GM23338 (cell line): ENCODE data around the gene HOXA3. TPM values are rescaled to one million over a fixed set of nuclear protein-coding genes. Genes with fewer than 3 reads are reported as not detected.
A peak's percentile ranks its signal among the peaks of the same experiment; 100 is the strongest.

ENCODE experiments used
- ATAC-seq: fragments of 200-7000 bp; cut with Tn5 transposase; 3 replicates; pipeline ENCODE4 v1.9.1; 2020
- DNase-seq: peaks from one replicate; pipeline ENCODE4 v3.0.0-alpha.2; 2015; ENCODE audit warnings: low spot score
- H2AFZ ChIP-seq: fragments of 200-600 bp; sonication (generic); 2 replicates; pipeline ENCODE4 v1.8.0; 2016; ENCODE audit warnings: antibody characterized with exemption, mild to moderate bottlenecking, moderate library complexity
- H3F3A ChIP-seq: fragments of 200-600 bp; sonication (generic); replicated peaks from 2 replicates; pipeline ENCODE4 v1.8.0; 2017; ENCODE audit warnings: antibody characterized with exemption, mixed run types, low read depth
- H3K27ac ChIP-seq: fragments of 200-600 bp; sonication (generic); 2 replicates; pipeline ENCODE4 v1.6.1; 2016; ENCODE audit warnings: low read depth
- H3K27me3 ChIP-seq: fragments of 200-600 bp; sonication (generic); 2 replicates; pipeline ENCODE4 v1.8.0; 2016; ENCODE audit warnings: mild to moderate bottlenecking, mixed run types, moderate library complexity; ENCODE audit not compliant: insufficient read depth
- H3K36me3 ChIP-seq: fragments of 200-600 bp; sonication (generic); 2 replicates; pipeline ENCODE4 v1.8.0; 2016; ENCODE audit warnings: mild to moderate bottlenecking; ENCODE audit not compliant: insufficient read depth
- H3K4me1 ChIP-seq: fragments of 200-600 bp; sonication (generic); 2 replicates; pipeline ENCODE4 v1.8.0; 2016; ENCODE audit warnings: mild to moderate bottlenecking, moderate library complexity; ENCODE audit not compliant: insufficient read depth
- H3K4me2 ChIP-seq: fragments of 200-600 bp; sonication (generic); 2 replicates; pipeline ENCODE4 v1.7.1; 2017; ENCODE audit warnings: mixed run types
- H3K4me3 ChIP-seq: fragments of 200-600 bp; sonication (generic); 2 replicates; pipeline ENCODE4 v1.6.1; 2016; ENCODE audit warnings: mixed run types
- H3K79me2 ChIP-seq: fragments of 200-600 bp; sonication (generic); replicated peaks from 2 replicates; pipeline ENCODE4 v1.8.0; 2017; ENCODE audit warnings: mild to moderate bottlenecking; ENCODE audit not compliant: insufficient read depth
- H3K9me2 ChIP-seq: fragments of 200-600 bp; sonication (generic); 2 replicates; pipeline ENCODE4 v1.8.0; 2017; ENCODE audit not compliant: insufficient read depth
- H4K20me1 ChIP-seq: fragments of 200-600 bp; sonication (generic); replicated peaks from 2 replicates; pipeline ENCODE4 v1.8.0; 2017; ENCODE audit warnings: mild to moderate bottlenecking; ENCODE audit not compliant: insufficient read depth
- H3K27ac Mint-ChIP-seq: 2 replicates; pipeline ENCODE4 v1.8.0; 2020; ENCODE audit warnings: inconsistent platforms, mild to moderate bottlenecking, moderate library complexity, mixed read lengths
- H3K27me3 Mint-ChIP-seq: 3 replicates; pipeline ENCODE4 v1.8.0; 2022; ENCODE audit warnings: low read depth, mild to moderate bottlenecking, moderate library complexity, mixed read lengths, inconsistent platforms; ENCODE audit not compliant: insufficient read depth, poor library complexity
- H3K36me3 Mint-ChIP-seq: 3 replicates; pipeline ENCODE4 v1.8.0; 2021; ENCODE audit warnings: low read depth, mild to moderate bottlenecking, inconsistent platforms, moderate library complexity, mixed read lengths
- H3K4me1 Mint-ChIP-seq: 3 replicates; pipeline ENCODE4 v1.8.0; 2020; ENCODE audit warnings: mild to moderate bottlenecking, inconsistent platforms, mixed read lengths
- H3K4me3 Mint-ChIP-seq: 3 replicates; pipeline ENCODE4 v1.8.0; 2021; ENCODE audit warnings: moderate library complexity, mild to moderate bottlenecking, inconsistent platforms, mixed read lengths
- H3K9me3 Mint-ChIP-seq: 3 replicates; pipeline ENCODE4 v1.8.0; 2020; ENCODE audit warnings: moderate library complexity, mild to moderate bottlenecking, inconsistent platforms, mixed read lengths
- EZH2 ChIP-seq: fragments of 200-600 bp; sonication (generic); IDR thresholded peaks from one replicate; pipeline ENCODE4 v1.8.0; 2017; ENCODE audit warnings: antibody characterized with exemption, mild to moderate bottlenecking, low read depth; ENCODE audit not compliant: unreplicated experiment
- EZH2phosphoT487 ChIP-seq: fragments of 200-600 bp; sonication (generic); IDR thresholded peaks from one replicate; pipeline ENCODE4 v1.8.1; 2018; ENCODE audit warnings: antibody characterized with exemption; ENCODE audit not compliant: unreplicated experiment
- STAT1 ChIP-seq: IDR thresholded peaks from one replicate; pipeline ENCODE4 v1.6.1; 2016; ENCODE audit warnings: antibody characterized with exemption; ENCODE audit not compliant: unreplicated experiment
- polyA plus RNA-seq: library from polyadenylated mRNA; unstranded; fragments of >200 nt; fragmentation: Nextera tagmentation; extraction: Ambion mirVana; gene quantifications from 2 replicates; pipeline ENCODE4 v1.2.1, GENCODE V29; 2016
- total RNA-seq: library from RNA; depleted of rRNA; stranded (reverse); fragments of >200 nt; shearing (Covaris generic); gene quantifications from 2 replicates; pipeline ENCODE4 v1.2.3, GENCODE V29; 2014
- TF ChIP-seq, protein P1 (sequence below): IDR thresholded peaks from 2 replicates; pipeline ENCODE4 v1.6.1; 2016; ENCODE audit warnings: antibody characterized with exemption

The HOXA3 gene
- total and polyA plus RNA-seq, 2 experiments from 2014 or later: not detected

DNA sequence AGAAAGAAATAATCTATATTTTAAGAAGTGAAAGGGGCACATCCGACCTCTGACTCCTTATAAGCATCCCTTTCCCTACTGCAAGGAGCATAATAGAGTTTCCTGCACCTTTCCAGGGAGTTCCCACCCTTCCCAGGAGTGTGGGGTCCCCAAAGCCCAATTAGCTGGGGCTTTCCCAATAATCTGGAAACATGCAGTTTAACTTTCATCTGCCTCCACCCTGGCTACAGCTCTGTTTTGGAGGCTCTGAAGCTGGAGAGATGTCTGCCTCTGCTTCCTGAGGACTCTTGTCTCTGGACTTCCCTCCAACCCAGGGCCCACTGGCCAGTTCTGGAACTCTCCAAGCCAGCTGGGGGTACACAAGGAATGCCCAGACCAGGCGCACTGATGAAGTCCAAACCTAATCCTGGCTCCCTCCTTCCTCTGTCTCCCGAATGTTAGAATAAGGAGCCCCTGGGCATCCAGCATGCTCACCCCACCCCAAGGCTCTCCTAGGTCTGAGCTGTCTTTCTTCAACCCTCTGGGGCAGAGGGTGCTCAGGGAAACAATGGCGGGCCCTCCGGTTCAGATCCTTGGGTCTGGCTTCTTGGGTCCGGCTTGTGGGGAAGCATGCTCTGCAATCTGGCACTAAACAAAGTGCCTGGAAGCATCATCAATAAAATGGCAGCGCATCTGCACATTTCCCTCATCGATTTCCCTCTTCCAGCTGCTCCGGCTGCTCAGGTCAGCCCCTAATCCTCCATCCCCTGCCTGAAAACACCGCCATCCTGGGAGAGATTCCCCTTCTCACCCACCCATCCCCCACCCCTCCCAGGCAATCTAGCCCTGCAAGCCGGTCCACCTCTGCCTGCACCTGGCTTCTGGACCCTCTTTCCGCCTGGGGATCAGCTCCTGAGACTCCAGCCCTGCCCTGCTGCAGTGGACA, 35.2 kb downstream of the HOXA3 start:
- peaks cover 95% of the 10 kb centered on the region for H3K27me3 Mint-ChIP-seq
- DNase-seq: peak; percentile 75
- H2AFZ ChIP-seq: no peak overlapping the region

DNA sequence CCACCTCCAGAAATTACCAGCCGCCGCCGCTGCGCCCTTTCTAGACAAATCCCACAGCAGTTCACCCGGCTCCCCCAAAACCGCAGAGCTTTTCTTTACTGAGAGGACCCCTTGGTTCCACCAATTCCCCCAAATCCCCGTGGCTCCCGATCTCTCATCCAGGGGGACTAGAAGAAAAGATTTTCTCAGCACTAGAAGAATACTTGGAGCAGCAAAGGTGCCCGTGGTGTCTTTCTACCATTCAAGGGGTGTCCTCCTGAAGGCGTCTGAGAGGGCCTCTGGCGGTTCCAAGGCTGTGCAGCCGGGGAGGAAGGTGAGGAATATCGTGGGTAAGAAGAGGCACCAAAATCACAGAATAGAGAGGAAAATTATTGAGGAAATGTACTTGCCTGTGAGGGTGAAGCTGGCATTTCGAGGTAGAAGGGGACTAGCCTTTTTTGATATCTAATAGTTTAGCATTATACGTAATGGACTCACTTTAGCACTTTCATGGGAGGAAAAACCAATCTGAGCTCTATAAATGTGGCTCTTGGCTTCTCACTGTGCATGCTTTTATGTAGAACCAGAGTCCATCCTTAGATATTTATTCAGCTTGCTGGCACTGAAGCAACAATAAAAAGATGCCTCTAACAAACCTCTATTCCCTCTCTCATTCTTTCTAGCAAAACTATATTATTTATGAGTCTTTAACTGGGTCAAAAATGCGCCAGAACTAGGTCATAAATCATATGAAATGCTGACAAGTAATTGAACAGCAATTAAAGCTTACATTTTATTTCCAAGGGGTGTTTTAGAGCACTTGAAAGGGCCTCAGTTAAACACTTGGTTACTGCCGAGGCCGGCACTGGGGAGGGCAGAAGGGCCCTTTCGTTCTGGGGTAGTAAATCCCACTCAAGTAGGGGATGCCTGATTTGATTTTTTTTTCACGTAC, 36.1 kb downstream of the HOXA3 start:
- Mint-ChIP-seq H3K4me1 (peaks cover 9% of the 10 kb centered on the region), H3K9me3 (peaks cover 8% of the 10 kb centered on the region; the same call in 2 of the 3 replicates), H3K27ac (no peak overlapping the region), H3K36me3 (no peaks in the 10 kb centered on the region), H3K27me3 (peaks cover 95% of the 10 kb centered on the region), H3K4me3 (no peak overlapping the region)
- Histone ChIP-seq H3K36me3 (no peaks in the 10 kb centered on the region), H3K79me2 (no peaks in the 10 kb centered on the region), H3K9me2 (no peaks in the 10 kb centered on the region), H3F3A (peaks cover 48% of the 10 kb centered on the region), H3K27ac (no peak overlapping the region), H3K4me3 (no peak overlapping the region), H2AFZ (no peak overlapping the region), H4K20me1 (peaks cover 67% of the 10 kb centered on the region), H3K4me2 (no peak overlapping the region), H3K27me3 (peaks cover 97% of the 10 kb centered on the region), H3K4me1 (peaks cover 31% of the 10 kb centered on the region)
- TF ChIP-seq EZH2 (peak; percentile 98), STAT1 (no peak)
- TF ChIP-seq, protein P1, sequence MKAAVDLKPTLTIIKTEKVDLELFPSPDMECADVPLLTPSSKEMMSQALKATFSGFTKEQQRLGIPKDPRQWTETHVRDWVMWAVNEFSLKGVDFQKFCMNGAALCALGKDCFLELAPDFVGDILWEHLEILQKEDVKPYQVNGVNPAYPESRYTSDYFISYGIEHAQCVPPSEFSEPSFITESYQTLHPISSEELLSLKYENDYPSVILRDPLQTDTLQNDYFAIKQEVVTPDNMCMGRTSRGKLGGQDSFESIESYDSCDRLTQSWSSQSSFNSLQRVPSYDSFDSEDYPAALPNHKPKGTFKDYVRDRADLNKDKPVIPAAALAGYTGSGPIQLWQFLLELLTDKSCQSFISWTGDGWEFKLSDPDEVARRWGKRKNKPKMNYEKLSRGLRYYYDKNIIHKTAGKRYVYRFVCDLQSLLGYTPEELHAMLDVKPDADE: no peak
- DNase-seq (no peak), ATAC-seq (no peak)

More for the DNA sequence above, 35.2 kb downstream of the HOXA3 start:
- no peak overlapping the region for H3K27ac ChIP-seq
- H3K4me3 ChIP-seq: 0 out of 2 replicates have a peak overlapping the region, but pooled peaks have one; percentile 32
- no peak overlapping the region for H3K27ac Mint-ChIP-seq
- H3K79me2 ChIP-seq: no peaks in the 10 kb centered on the region
- no peaks in the 10 kb centered on the region for H3K36me3 ChIP-seq
- peaks cover 65% of the 10 kb centered on the region for H4K20me1 ChIP-seq
- peaks cover 4% of the 10 kb centered on the region; the same call in 1 of the 3 replicates for H3K9me3 Mint-ChIP-seq
- TF ChIP-seq EZH2 (peak; percentile 72), EZH2phosphoT487 (no peak)
- peak; percentile 19 for ATAC-seq
- H3K36me3 Mint-ChIP-seq: no peaks in the 10 kb centered on the region
- H3K27me3 ChIP-seq: peaks cover 97% of the 10 kb centered on the region
- H3K9me2 ChIP-seq: no peaks in the 10 kb centered on the region
- peaks cover 9% of the 10 kb centered on the region for H3K4me1 Mint-ChIP-seq
- H3K4me3 Mint-ChIP-seq: no peak overlapping the region
- H3K4me1 ChIP-seq: peaks cover 33% of the 10 kb centered on the region
- peaks cover 50% of the 10 kb centered on the region for H3F3A ChIP-seq
- H3K4me2 ChIP-seq: peak overlapping the region; percentile 57; the same call in 1 of the 2 replicates
